ENCODE measurements around the gene WDR38. TPM values are rescaled to one million over a fixed set of nuclear protein-coding genes. Genes with fewer than 3 reads are reported as not detected.

Gene WDR38
- total and polyA plus RNA-seq, 2 of the 4 experiments (the other 2 are of a cell fraction): not detected

- POLR2A ChIA-PET (ENCODE audit: unreplicated experiment): no interaction called here
Observed at GRCh38 chr9:124886461-124886860, 33.2 kb downstream of the WDR38 start.

More at GRCh38 chr9:124886461-124886860, 33.2 kb downstream of the WDR38 start:
- peaks cover 7% of the 10 kb centered on the region; the same call in 1 of the 2 replicates for H3K9me1 ChIP-seq (ENCODE audit: insufficient read depth, low read length)
- H2BK5ac ChIP-seq (ENCODE audit: low read depth, low read length, poor library complexity, severe bottlenecking): no peak overlapping the region
- no peak overlapping the region for H3K14ac ChIP-seq (replicated peaks; ENCODE audit: low read depth, low read length)
- H3K9me3 ChIP-seq (ENCODE audit: control insufficient read depth, insufficient read depth, low read length): no peaks in the 10 kb centered on the region
- H3K36me3 ChIP-seq (ENCODE audit: control insufficient read depth, insufficient read depth, low read length): peaks cover 61% of the 10 kb centered on the region
- no peak overlapping the region for H3K9ac ChIP-seq (ENCODE audit: low read depth, low read length)
- H3K23ac ChIP-seq (ENCODE audit: low read depth, low read length): no peak overlapping the region
- H4K8ac ChIP-seq (ENCODE audit: low read depth in 2 of 2, low read length in 2 of 2): no peak overlapping the region
- CTCF ChIA-PET: no interaction called here
- no peak overlapping the region for H4K5ac ChIP-seq (ENCODE audit: low read depth, low read length)
- no peak for ATAC-seq (ENCODE audit: low read depth)
- WGBS, 2 experiments (ENCODE audit: extremely low coverage in 2 of 2, insufficient read length in 1 of 2): 92% methylated on average over 7 of the region's 10 CpGs; no CpG with 5 or more reads in 1 of the 2 experiments
- no TSS peak for BruUV-seq (replicated peaks)
- intact Hi-C loops (cut with micrococcal nuclease): no loop called here
- H3K4me1 ChIP-seq (ENCODE audit: control insufficient read depth, insufficient read depth, low read length): no peaks in the 10 kb centered on the region
- DNase-seq: no peak
- no peak overlapping the region for H3K4me3 ChIP-seq (ENCODE audit: insufficient read depth, low read depth, low read length)
- H3K56ac ChIP-seq (ENCODE audit: extremely low read depth, insufficient read depth, low read length): no peak overlapping the region
- H2AK5ac ChIP-seq (ENCODE audit: low read depth, low read length): no peak overlapping the region
- no peaks in the 10 kb centered on the region for H3K27me3 ChIP-seq (ENCODE audit: control insufficient read depth, insufficient read depth, low read length)
- H3K4ac ChIP-seq (ENCODE audit: low read depth, low read length): no peak overlapping the region
- H2BK20ac ChIP-seq (ENCODE audit: low read depth, low read length): no peak overlapping the region
- no peak overlapping the region for H2BK15ac ChIP-seq (ENCODE audit: low read depth, low read length)
- in situ Hi-C loops (cut with MboI; ENCODE audit: low sequenced_read_pairs): no loop called here
- H3K27ac ChIP-seq (ENCODE audit: insufficient read depth, low read length): no peak overlapping the region
- no peak for TF ChIP-seq CTCF (conservative IDR thresholded peaks at IDR 0.05; ENCODE audit: low read depth, low read length)
- no peak for TF ChIP-seq CHD1 (IDR thresholded peaks at IDR 0.05; ENCODE audit: low read depth, low read length)
- TF ChIP-seq ELK1 (IDR thresholded peaks at IDR 0.05; ENCODE audit: borderline replicate concordance, low read depth, low read length): no peak
- TF ChIP-seq USF2 (IDR thresholded peaks at IDR 0.05; ENCODE audit: low read depth, low read length): no peak
- TF ChIP-seq RFX5 (IDR thresholded peaks at IDR 0.05; ENCODE audit: low read depth, low read length): no peak
- no peak for TF ChIP-seq MXI1 (IDR thresholded peaks at IDR 0.05; ENCODE audit: borderline replicate concordance, low read depth, low read length)
- TF ChIP-seq RAD21 (IDR thresholded peaks at IDR 0.05; ENCODE audit: low read length): no peak
- TF ChIP-seq NFE2L2 (IDR thresholded peaks at IDR 0.05; ENCODE audit: low read depth, low read length): no peak
- TF ChIP-seq SMC3 (IDR thresholded peaks at IDR 0.05; ENCODE audit: low read depth, low read length): no peak
- TF ChIP-seq CEBPB (IDR thresholded peaks at IDR 0.05; ENCODE audit: low read depth, low read length): no peak
- TF ChIP-seq RCOR1 (IDR thresholded peaks at IDR 0.05; ENCODE audit: insufficient replicate concordance, low read length): no peak
- no peak for TF ChIP-seq POLR2A (IDR thresholded peaks at IDR 0.05; ENCODE audit: low read depth, low read length)
- TF ChIP-seq FOS (IDR thresholded peaks at IDR 0.05; ENCODE audit: low read depth, low read length): no peak
- no peak for TF ChIP-seq BHLHE40 (IDR thresholded peaks at IDR 0.05; ENCODE audit: low read depth, low read length)
- TF ChIP-seq MAFK (IDR thresholded peaks at IDR 0.05; ENCODE audit: low read depth, low read length): no peak
- no peak for TF ChIP-seq MAZ (IDR thresholded peaks at IDR 0.05; ENCODE audit: borderline replicate concordance, low read depth, low read length)
- dilution Hi-C loops (cut with HindIII; ENCODE audit: low sequenced_read_pairs, unreplicated experiment): no loop called here
- H3K18ac ChIP-seq (ENCODE audit: low read depth, low read length): no peak overlapping the region
- no peak overlapping the region for H2AK9ac ChIP-seq (replicated peaks; ENCODE audit: low read depth, low read length, poor library complexity)
- no peak overlapping the region for H2AFZ ChIP-seq (replicated peaks; ENCODE audit: low read length, poor library complexity)
- no peak overlapping the region for H4K91ac ChIP-seq (ENCODE audit: insufficient read depth, low read depth, low read length)
- H3K4me2 ChIP-seq (ENCODE audit: low read depth, low read length): no peak overlapping the region
- H4K20me1 ChIP-seq (ENCODE audit: insufficient read depth, low read length): no peaks in the 10 kb centered on the region; the same call in 1 of the 2 replicates
- no peak overlapping the region for H2BK120ac ChIP-seq (ENCODE audit: low read depth, low read length)
- H3K79me1 ChIP-seq (ENCODE audit: low read depth in 1 of 2, low read length in 2 of 2): no peaks in the 10 kb centered on the region

Measured in IMR-90 (cell line).